ENCODE measurements around the gene C10orf90.

DNA sequence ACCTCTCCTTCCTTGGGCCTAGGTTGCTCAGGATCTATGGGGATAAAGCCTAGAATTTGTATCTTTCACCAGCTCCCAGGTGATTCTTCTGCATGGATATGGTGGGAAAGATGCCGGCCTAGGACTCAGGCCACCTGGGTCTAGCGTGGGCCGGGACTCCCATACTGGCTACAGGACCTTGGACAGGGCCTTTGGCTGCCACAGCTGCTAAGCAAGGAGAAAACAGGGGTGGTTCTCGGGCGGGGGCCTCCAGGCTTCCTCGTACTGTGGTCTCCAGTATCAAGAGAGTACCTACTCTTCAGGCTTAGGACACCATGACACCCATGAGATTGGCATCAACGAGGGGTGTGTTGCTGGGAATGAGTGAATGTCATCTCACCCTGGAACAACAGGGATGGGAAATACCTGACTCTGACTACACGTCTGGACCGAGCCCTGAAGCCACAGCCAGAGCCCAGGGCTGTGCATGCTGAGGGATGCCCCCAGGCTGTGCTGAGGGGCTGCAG, 161.9 kb downstream of the C10orf90 start:
- TF ChIP-seq, protein P1, sequence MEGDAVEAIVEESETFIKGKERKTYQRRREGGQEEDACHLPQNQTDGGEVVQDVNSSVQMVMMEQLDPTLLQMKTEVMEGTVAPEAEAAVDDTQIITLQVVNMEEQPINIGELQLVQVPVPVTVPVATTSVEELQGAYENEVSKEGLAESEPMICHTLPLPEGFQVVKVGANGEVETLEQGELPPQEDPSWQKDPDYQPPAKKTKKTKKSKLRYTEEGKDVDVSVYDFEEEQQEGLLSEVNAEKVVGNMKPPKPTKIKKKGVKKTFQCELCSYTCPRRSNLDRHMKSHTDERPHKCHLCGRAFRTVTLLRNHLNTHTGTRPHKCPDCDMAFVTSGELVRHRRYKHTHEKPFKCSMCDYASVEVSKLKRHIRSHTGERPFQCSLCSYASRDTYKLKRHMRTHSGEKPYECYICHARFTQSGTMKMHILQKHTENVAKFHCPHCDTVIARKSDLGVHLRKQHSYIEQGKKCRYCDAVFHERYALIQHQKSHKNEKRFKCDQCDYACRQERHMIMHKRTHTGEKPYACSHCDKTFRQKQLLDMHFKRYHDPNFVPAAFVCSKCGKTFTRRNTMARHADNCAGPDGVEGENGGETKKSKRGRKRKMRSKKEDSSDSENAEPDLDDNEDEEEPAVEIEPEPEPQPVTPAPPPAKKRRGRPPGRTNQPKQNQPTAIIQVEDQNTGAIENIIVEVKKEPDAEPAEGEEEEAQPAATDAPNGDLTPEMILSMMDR (IDR thresholded peaks at IDR 0.05; ENCODE audit: low read depth, low read length, poor library complexity, severe bottlenecking), result no peak
- no peak for TF ChIP-seq EZH2phosphoT487 (IDR thresholded peaks at IDR 0.05; ENCODE audit: borderline replicate concordance, low read length)

Data from DOHH2 (cell line).